HL-60 (cell line): ENCODE results near the gene MAGI2.

Experiments used
- POLR2AphosphoS5 ChIP-seq: IDR thresholded peaks from 2 replicates; pipeline ENCODE4 v1.6.1; 2012; ENCODE audit warnings: low read depth
- TF ChIP-seq, protein P1 (sequence below): IDR thresholded peaks from one replicate; pipeline ENCODE4 v1.5.1; 2011; ENCODE audit warnings: low read length, control low read depth, inconsistent platforms; ENCODE audit not compliant: insufficient read depth

DNA sequence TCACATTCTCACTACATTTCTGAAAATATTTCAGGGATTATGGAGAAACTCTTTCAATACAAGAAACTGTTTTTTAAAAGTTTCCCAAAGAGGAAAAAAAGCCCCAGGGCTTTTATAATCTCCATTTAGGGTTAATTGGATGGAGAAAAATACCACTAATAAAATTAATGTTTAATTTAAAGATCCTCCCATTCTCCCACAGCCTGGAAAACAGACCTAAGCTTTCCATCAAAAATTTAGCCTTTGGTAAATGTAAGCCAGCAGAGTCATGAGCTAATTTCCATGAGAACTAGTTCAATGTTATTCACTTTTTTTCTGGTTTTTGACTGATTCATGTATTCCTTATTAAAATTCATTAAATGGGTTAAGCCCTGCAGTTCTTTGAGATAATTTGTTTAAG lies 1246.2 kb downstream of the MAGI2 start:
- TF ChIP-seq, protein P1, sequence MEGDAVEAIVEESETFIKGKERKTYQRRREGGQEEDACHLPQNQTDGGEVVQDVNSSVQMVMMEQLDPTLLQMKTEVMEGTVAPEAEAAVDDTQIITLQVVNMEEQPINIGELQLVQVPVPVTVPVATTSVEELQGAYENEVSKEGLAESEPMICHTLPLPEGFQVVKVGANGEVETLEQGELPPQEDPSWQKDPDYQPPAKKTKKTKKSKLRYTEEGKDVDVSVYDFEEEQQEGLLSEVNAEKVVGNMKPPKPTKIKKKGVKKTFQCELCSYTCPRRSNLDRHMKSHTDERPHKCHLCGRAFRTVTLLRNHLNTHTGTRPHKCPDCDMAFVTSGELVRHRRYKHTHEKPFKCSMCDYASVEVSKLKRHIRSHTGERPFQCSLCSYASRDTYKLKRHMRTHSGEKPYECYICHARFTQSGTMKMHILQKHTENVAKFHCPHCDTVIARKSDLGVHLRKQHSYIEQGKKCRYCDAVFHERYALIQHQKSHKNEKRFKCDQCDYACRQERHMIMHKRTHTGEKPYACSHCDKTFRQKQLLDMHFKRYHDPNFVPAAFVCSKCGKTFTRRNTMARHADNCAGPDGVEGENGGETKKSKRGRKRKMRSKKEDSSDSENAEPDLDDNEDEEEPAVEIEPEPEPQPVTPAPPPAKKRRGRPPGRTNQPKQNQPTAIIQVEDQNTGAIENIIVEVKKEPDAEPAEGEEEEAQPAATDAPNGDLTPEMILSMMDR = no peak
- no peak for TF ChIP-seq POLR2AphosphoS5
